ENCODE measurements around the gene HOXD11.

GRCh38 chr2:176137252-176137580, 30.1 kb downstream of the HOXD11 start:
- no peak for TF ChIP-seq CTCF (IDR thresholded peaks at IDR 0.05)
- TF ChIP-seq MAX (CRISPR knock-in tag; IDR thresholded peaks at IDR 0.05), result no peak
- no peak for TF ChIP-seq TEAD4 (CRISPR knock-in tag; IDR thresholded peaks at IDR 0.05)
- TF ChIP-seq E2F4 (CRISPR knock-in tag; IDR thresholded peaks at IDR 0.05; ENCODE audit: borderline replicate concordance, low read depth), result no peak
- no peak for TF ChIP-seq E2F1 (CRISPR knock-in tag; IDR thresholded peaks at IDR 0.05)
- TF ChIP-seq ATF2 (CRISPR knock-in tag; IDR thresholded peaks at IDR 0.05; ENCODE audit: borderline replicate concordance, low read depth), result no peak
- TF ChIP-seq CREB1 (CRISPR knock-in tag; IDR thresholded peaks at IDR 0.05), result no peak
- no peak for TF ChIP-seq FOXJ3 (CRISPR knock-in tag; IDR thresholded peaks at IDR 0.05; ENCODE audit: borderline replicate concordance)
- no peak for TF ChIP-seq ZBTB43 (CRISPR knock-in tag; IDR thresholded peaks at IDR 0.05)
- no peak for TF ChIP-seq ZNF416 (CRISPR knock-in tag; IDR thresholded peaks at IDR 0.05)
- no peak for TF ChIP-seq ATF3 (CRISPR knock-in tag; conservative IDR thresholded peaks at IDR 0.05)
- no peak for TF ChIP-seq HMGXB4 (CRISPR knock-in tag; IDR thresholded peaks at IDR 0.05)

All from WTC11 (cell line).